Neural progenitor cell (in vitro differentiated cells): ENCODE measurements around the gene DZIP1L.

Experiments
- CTCF ChIP-seq: fragments of 200-600 bp; sonication (generic); IDR thresholded peaks from 2 replicates; pipeline ENCODE4 v1.5.1; 2017; ENCODE audit warnings: antibody characterized with exemption, mild to moderate bottlenecking
- EZH2 ChIP-seq: fragments of 200-600 bp; sonication (generic); IDR thresholded peaks from 2 replicates; pipeline ENCODE4 v1.6.1; 2017; ENCODE audit warnings: antibody characterized with exemption, mild to moderate bottlenecking, moderate library complexity
- EZH2phosphoT487 ChIP-seq: fragments of 200-600 bp; sonication (generic); IDR thresholded peaks from 2 replicates; pipeline ENCODE4 v1.6.1; 2017; ENCODE audit warnings: antibody characterized with exemption

GRCh38 chr3:138135833-138136194, 20.4 kb upstream of the DZIP1L start:
- TF ChIP-seq CTCF = no peak
- no peak for TF ChIP-seq EZH2
- no peak for TF ChIP-seq EZH2phosphoT487
